CD14-positive monocyte (primary cell): Measurements from ENCODE around the gene STMN1. TPM values are rescaled to one million over a fixed set of nuclear protein-coding genes. Genes with fewer than 3 reads are reported as not detected.

Source experiments
- DNase-seq, 3 donors: peaks; one replicate each; pipeline ENCODE4 v3.0.0-alpha.2; 2011 to 2022
- H2AFZ ChIP-seq: 2 replicates; pipeline ENCODE4 v1.6.0; 2012; ENCODE audit warnings: mild to moderate bottlenecking, low read depth, low read length, inconsistent platforms; ENCODE audit not compliant: insufficient read depth, poor library complexity, severe bottlenecking
- H3K27ac ChIP-seq, 2 donors: 1 replicate in 1 of 2; 2 replicates in 1 of 2; pipeline ENCODE4 v1.5.1; 2012 to 2013; ENCODE audit warnings: low read length in 2 of 2, control low read depth in 1 of 2, inconsistent platforms in 1 of 2, low read depth in 1 of 2, mild to moderate bottlenecking in 1 of 2
- H3K27me3 ChIP-seq, 2 donors: one replicate each; pipeline versions ENCODE4 v1.6.0 to v1.6.1; 2011 to 2013; ENCODE audit warnings: low read length in 2 of 2; ENCODE audit not compliant: control insufficient read depth in 2 of 2, insufficient read depth in 2 of 2
- H3K36me3 ChIP-seq, 2 donors: replicated peaks in 1 of 2; 1 replicate in 1 of 2; 2 replicates in 1 of 2; pipeline versions ENCODE4 v1.5.1 to v1.6.1; 2012 to 2013; ENCODE audit warnings: low read length in 2 of 2, control low read depth in 1 of 2, inconsistent platforms in 1 of 2, mild to moderate bottlenecking in 1 of 2; ENCODE audit not compliant: insufficient read depth in 2 of 2, control insufficient read depth in 1 of 2
- H3K4me1 ChIP-seq, 2 donors: 1 replicate in 1 of 2; 2 replicates in 1 of 2; pipeline versions ENCODE4 v1.5.1 to v1.6.1; 2012 to 2013; ENCODE audit warnings: low read length in 2 of 2, control low read depth in 1 of 2, inconsistent platforms in 1 of 2, mild to moderate bottlenecking in 1 of 2, moderate library complexity in 1 of 2; ENCODE audit not compliant: insufficient read depth in 2 of 2, control insufficient read depth in 1 of 2
- H3K4me2 ChIP-seq: replicated peaks from 2 replicates; pipeline ENCODE3; 2012; ENCODE audit warnings: low read length, moderate library complexity, mild to moderate bottlenecking; ENCODE audit not compliant: poor library complexity, severe bottlenecking; ENCODE audit errors: extremely low read depth
- H3K4me3 ChIP-seq, 3 experiments: fragments of 200-600 bp in 1 of 3; sonication (generic) in 1 of 3; replicated peaks in 1 of 3; 1 replicate in 2 of 3; 2 replicates in 1 of 3; pipeline ENCODE4 v1.5.1; 2011 to 2013; ENCODE audit warnings: low read length in 3 of 3, mild to moderate bottlenecking in 3 of 3, control low read depth in 2 of 3, low read depth in 2 of 3, inconsistent platforms in 1 of 3, moderate library complexity in 1 of 3
- H3K79me2 ChIP-seq: 2 replicates; pipeline ENCODE4 v1.6.0; 2012; ENCODE audit warnings: mild to moderate bottlenecking, control low read depth, inconsistent platforms, low read length, moderate library complexity; ENCODE audit not compliant: insufficient read depth
- H3K9ac ChIP-seq: 2 replicates; pipeline ENCODE4 v1.6.0; 2017; ENCODE audit warnings: low read length, mild to moderate bottlenecking; ENCODE audit not compliant: insufficient read depth, poor library complexity, severe bottlenecking
- H3K9me3 ChIP-seq, 2 donors: replicated peaks in 1 of 2; 1 replicate in 1 of 2; 2 replicates in 1 of 2; pipeline versions ENCODE4 v1.5.1 to v1.6.1; 2012 to 2013; ENCODE audit warnings: low read length in 2 of 2, control low read depth in 1 of 2; ENCODE audit not compliant: control insufficient read depth in 1 of 2, insufficient read depth in 1 of 2
- H4K20me1 ChIP-seq: 2 replicates; pipeline ENCODE4 v1.6.0; 2012; ENCODE audit warnings: mild to moderate bottlenecking, low read length, control low read depth, moderate library complexity; ENCODE audit not compliant: insufficient read depth
- H3K27ac Mint-ChIP-seq, 7 donors: one replicate each; pipeline ENCODE4 v1.8.0; 2020; ENCODE audit warnings: mild to moderate bottlenecking in 7 of 7, mixed read lengths in 7 of 7, moderate library complexity in 6 of 7, inconsistent platforms in 2 of 7
- H3K27me3 Mint-ChIP-seq, 3 donors: one replicate each; pipeline ENCODE4 v1.8.0; 2021 to 2022; ENCODE audit warnings: low read depth in 3 of 3, mild to moderate bottlenecking in 3 of 3, mixed read lengths in 3 of 3, moderate library complexity in 3 of 3, inconsistent platforms in 1 of 3
- H3K36me3 Mint-ChIP-seq, 2 donors: one replicate each; pipeline ENCODE4 v1.8.0; 2020; ENCODE audit warnings: mixed read lengths in 2 of 2, inconsistent platforms in 1 of 2, mild to moderate bottlenecking in 1 of 2
- H3K4me1 Mint-ChIP-seq: one replicate; pipeline ENCODE4 v1.8.0; 2020; ENCODE audit warnings: mild to moderate bottlenecking, mixed read lengths
- H3K4me3 Mint-ChIP-seq, 2 donors: one replicate each; pipeline ENCODE4 v1.8.0; 2020; ENCODE audit warnings: mild to moderate bottlenecking in 2 of 2, mixed read lengths in 2 of 2, moderate library complexity in 1 of 2
- H3K9me3 Mint-ChIP-seq, 7 donors: one replicate each; pipeline ENCODE4 v1.8.0; 2020 to 2022; ENCODE audit warnings: mixed read lengths in 7 of 7, mild to moderate bottlenecking in 6 of 7, moderate library complexity in 6 of 7, inconsistent platforms in 2 of 7
- CTCF ChIP-seq: fragments of 200-600 bp; IDR thresholded peaks from one replicate; pipeline ENCODE4 v1.8.0; 2022; ENCODE audit warnings: antibody characterized with exemption, mild to moderate bottlenecking
- WGBS: methylation state at CpG from one replicate; pipeline ENCODE4 v1.1.5; 2013; ENCODE audit warnings: missing lambda C conversion rate; ENCODE audit not compliant: insufficient coverage; 5-methylcytosine and 5-hydroxymethylcytosine counted together
- intact Hi-C, 2 donors: fragments of 100-400 bp; cut with micrococcal nuclease; formaldehyde crosslinking; loops; one replicate each; pipeline versions ENCODE4 v1.15.0 to v1.15.1; 2023
- polyA plus RNA-seq, 3 donors: library from polyadenylated mRNA; depleted of rRNA in 1 of 3; unstranded in 2 of 3; stranded (reverse) in 1 of 3; fragments of 300-500 nt in 2 of 3; fragments of >200 nt in 1 of 3; fragmentation: Illumina TruSeq in 2 of 3; gene quantifications; 1 replicate in 2 of 3; 2 replicates in 1 of 3; pipeline ENCODE4 v1.2.3, GENCODE V29; 2012 to 2021

Gene STMN1
- polyA plus RNA-seq, 3 donors: 1.5 to 8.1 (median 3.5) TPM

GRCh38 chr1:25878690-25879089 is 27.5 kb downstream of the STMN1 start:
- H3K27ac ChIP-seq: no peak overlapping the region
- H3K9me3 Mint-ChIP-seq: peaks cover 0 to 2% (median 0%) of the 10 kb centered on the region in 7 donors
- H3K27ac Mint-ChIP-seq: no peak overlapping the region
- peaks cover 8% of the 10 kb centered on the region for H3K79me2 ChIP-seq
- peaks cover 23% of the 10 kb centered on the region for H3K4me1 Mint-ChIP-seq
- no peak for TF ChIP-seq CTCF
- H3K36me3 ChIP-seq: no peaks in the 10 kb centered on the region
- H3K9me3 ChIP-seq: no peaks in the 10 kb centered on the region
- no peak for DNase-seq
- no peaks in the 10 kb centered on the region for H3K27me3 ChIP-seq
- no peak overlapping the region for H3K9ac ChIP-seq
- H3K36me3 Mint-ChIP-seq: no peaks in the 10 kb centered on the region
- H3K4me3 ChIP-seq: no peak overlapping the region
- H3K27me3 Mint-ChIP-seq: peaks cover 2 to 8% (median 5%) of the 10 kb centered on the region in 3 donors
- peaks cover 20 to 28% of the 10 kb centered on the region in 2 donors for H3K4me1 ChIP-seq
- intact Hi-C loops: no loop called here
- H3K4me3 Mint-ChIP-seq: no peak overlapping the region
- no peak overlapping the region for H2AFZ ChIP-seq
- H4K20me1 ChIP-seq: no peaks in the 10 kb centered on the region
- no CpG with 5 or more reads among the region's 5 CpGs for WGBS
- H3K4me2 ChIP-seq: no peak overlapping the region

- intact Hi-C loops: no loop called here
- Histone ChIP-seq H3K4me1 (peaks cover 35 to 43% of the 10 kb centered on the region in 2 donors), H3K9me3 (no peaks in the 10 kb centered on the region), H2AFZ (no peak overlapping the region), H3K9ac (no peak overlapping the region), H3K27me3 (no peaks in the 10 kb centered on the region), H3K79me2 (peaks cover 8% of the 10 kb centered on the region), H4K20me1 (no peaks in the 10 kb centered on the region), H3K27ac (no peak overlapping the region), H3K36me3 (no peaks in the 10 kb centered on the region), H3K4me3 (no peak overlapping the region), H3K4me2 (no peak overlapping the region)
- DNase-seq: no peak
- TF ChIP-seq CTCF: no peak
- no peak overlapping the region for H3K4me3 Mint-ChIP-seq
- H3K27ac Mint-ChIP-seq: no peak overlapping the region
- H3K4me1 Mint-ChIP-seq: peaks cover 38% of the 10 kb centered on the region
- peaks cover 0 to 2% (median 0%) of the 10 kb centered on the region in 7 donors for H3K9me3 Mint-ChIP-seq
- no peaks in the 10 kb centered on the region for H3K36me3 Mint-ChIP-seq
- peaks cover 2 to 9% (median 5%) of the 10 kb centered on the region in 3 donors for H3K27me3 Mint-ChIP-seq
- no CpG with 5 or more reads among the region's 2 CpGs for WGBS
Observed at GRCh38 chr1:25877155-25877554, 29.1 kb downstream of the STMN1 start.
